Uterus (tissue), 2 donors: Measurements from ENCODE around the gene APOB.

Source experiments
- CTCF ChIP-seq, 4 experiments: fragments of 200-600 bp in 2 of 4; fragments of 450-650 bp in 2 of 4; sonication (generic) in 2 of 4; IDR thresholded peaks; one replicate each; pipeline ENCODE4 v1.5.1; 2016 to 2019; ENCODE audit warnings: antibody characterized with exemption in 4 of 4, mild to moderate bottlenecking in 2 of 4, moderate library complexity in 1 of 4
- POLR2A ChIP-seq, 2 donors: fragments of 450-650 bp; IDR thresholded peaks; one replicate each; pipeline ENCODE4 v1.6.1; 2016; ENCODE audit warnings: antibody characterized with exemption in 2 of 2, mild to moderate bottlenecking in 1 of 2, moderate library complexity in 1 of 2

DNA sequence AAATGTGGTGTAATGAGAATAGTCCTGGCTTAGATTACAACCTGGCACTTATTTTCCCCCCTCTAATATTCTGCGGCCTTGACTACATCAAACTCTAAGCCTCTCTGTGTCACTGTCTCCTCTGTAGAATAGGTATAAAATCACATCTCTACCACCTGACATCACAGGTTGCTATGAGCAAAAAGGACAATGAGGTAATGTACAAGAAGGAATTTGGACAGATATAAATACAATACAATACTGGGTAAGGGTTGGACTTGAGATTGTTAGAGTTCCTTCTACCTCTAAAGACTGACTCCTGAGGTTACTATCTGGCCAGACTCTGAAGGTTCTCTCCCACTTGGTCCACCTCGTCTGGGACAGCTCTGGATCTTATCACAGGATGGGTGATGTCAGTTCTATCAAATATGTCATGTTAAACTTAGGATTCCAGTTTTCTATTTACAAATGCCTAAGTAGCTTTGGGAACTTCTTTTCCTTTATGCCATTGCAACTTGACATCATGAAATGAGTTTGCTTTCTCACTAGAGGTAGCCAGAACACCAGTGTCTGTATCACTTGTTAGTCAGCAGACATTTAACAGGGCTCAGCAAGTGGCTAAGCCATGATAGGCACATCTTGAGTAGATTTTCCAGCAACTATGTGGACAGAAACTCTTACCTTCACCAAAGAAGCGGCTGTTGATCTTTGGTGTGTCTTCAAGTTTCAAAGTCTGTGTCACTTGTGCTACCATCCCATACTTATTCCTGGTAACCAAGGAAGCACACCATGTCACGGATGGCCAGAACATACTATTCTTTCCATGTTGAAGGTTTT, 9.5 kb downstream of the APOB start:
- TF ChIP-seq CTCF (IDR thresholded peaks at IDR 0.05), result no peak
- TF ChIP-seq POLR2A (IDR thresholded peaks at IDR 0.05), result no peak
